ENCODE data around the gene RFC4. TPM values are rescaled to one million over a fixed set of nuclear protein-coding genes. Genes with fewer than 3 reads are reported as not detected.
A peak's percentile ranks its signal among the peaks of the same experiment; 100 is the strongest.

The RFC4 gene
- total and polyA plus RNA-seq, 9 of the 15 experiments (the other 6 are each of a cell fraction or from before 2014, with no cell fraction given): 105 to 227 (median 180) TPM

- TF ChIP-seq ZFP1 (CRISPR knock-in tag; IDR thresholded peaks at IDR 0.05) (no peak), PHF20 (IDR thresholded peaks at IDR 0.05; ENCODE audit: partially characterized antibody) (no peak), RBFOX2 (IDR thresholded peaks at IDR 0.05; ENCODE audit: low read depth, low read length) (peak; percentile 65), SUPT5H (IDR thresholded peaks at IDR 0.05) (no peak), SLC30A9 (CRISPR knock-in tag; IDR thresholded peaks at IDR 0.05) (no peak), POLR2AphosphoS5 (IDR thresholded peaks at IDR 0.05; ENCODE audit: control insufficient read depth, insufficient read depth, low read depth, low read length) (peak; percentile 33; the same call in 1 of the 2 replicates), NCOR1 (IDR thresholded peaks at IDR 0.05) (0 out of 2 replicates have a peak, but pooled peaks have one; percentile 26), SP1 (CRISPR knock-in tag; IDR thresholded peaks at IDR 0.05) (0 out of 2 replicates have a peak, but pooled peaks have one; percentile 43), BCOR (IDR thresholded peaks at IDR 0.05) (no peak), CXXC5 (CRISPR knock-in tag; IDR thresholded peaks at IDR 0.05) (peak; percentile 27; the same call in 1 of the 2 replicates), ZNF263 (CRISPR knock-in tag; IDR thresholded peaks at IDR 0.05; ENCODE audit: borderline replicate concordance) (no peak), MAZ (CRISPR knock-in tag; conservative IDR thresholded peaks at IDR 0.05 in 1 of 2, IDR thresholded peaks at IDR 0.05 in 1 of 2) (0 out of 4 replicates have a peak, but pooled peaks of 1 of the 2 experiments have one; percentile 37), MCM3 (IDR thresholded peaks at IDR 0.05) (no peak), U2AF1 (optimal IDR thresholded peaks at IDR 0.05; ENCODE audit: low read depth, low read length) (no peak), NR2F6 (CRISPR knock-in tag; IDR thresholded peaks at IDR 0.05) (no peak), EWSR1 (IDR thresholded peaks at IDR 0.05; ENCODE audit: borderline replicate concordance, low read depth, partially characterized antibody) (no peak), YY1 (IDR thresholded peaks at IDR 0.05; ENCODE audit: borderline replicate concordance in 1 of 3, control insufficient read depth in 1 of 3, extremely low read depth in 1 of 3, insufficient read depth in 3 of 3, insufficient read length in 1 of 3, insufficient replicate concordance in 2 of 3, low read depth in 1 of 3, low read length in 2 of 3) (peak in 2 of 3 experiments; percentile 25 to 71), ZBTB9 (CRISPR knock-in tag; IDR thresholded peaks at IDR 0.05) (no peak), SIRT6 (IDR thresholded peaks at IDR 0.05; ENCODE audit: low read depth, low read length) (no peak), ILK (tag; IDR thresholded peaks at IDR 0.05; ENCODE audit: borderline replicate concordance, low read depth) (no peak), ZNF699 (CRISPR knock-in tag; IDR thresholded peaks at IDR 0.05; ENCODE audit: insufficient replicate concordance) (no peak), GTF2B (IDR thresholded peaks at IDR 0.05; ENCODE audit: extremely low read depth, insufficient read length) (no peak), PCBP1 (IDR thresholded peaks at IDR 0.05; ENCODE audit: low read depth, low read length, poor library complexity, severe bottlenecking) (no peak), PURB (CRISPR knock-in tag; IDR thresholded peaks at IDR 0.05; ENCODE audit: low read depth) (no peak), MCM5 (IDR thresholded peaks at IDR 0.05; ENCODE audit: low read depth) (no peak), NEUROD1 (IDR thresholded peaks at IDR 0.05; ENCODE audit: borderline replicate concordance, low read depth, low read length, partially characterized antibody) (no peak), GATAD2B (IDR thresholded peaks at IDR 0.05; ENCODE audit: borderline replicate concordance) (no peak), ZNF830 (CRISPR knock-in tag; IDR thresholded peaks at IDR 0.05) (no peak), ZNF764 (CRISPR knock-in tag; IDR thresholded peaks at IDR 0.05; ENCODE audit: low read depth) (no peak)
Observed at GRCh38 chr3:186825294-186825821, 19.1 kb upstream of the RFC4 start (continued).

Data from K562 (cell line).